Esophagus (tissue), 2 donors: ENCODE measurements around the gene GPAT2. TPM values are rescaled to one million over a fixed set of nuclear protein-coding genes. Genes with fewer than 3 reads are reported as not detected.
"Not testable (repeated sequence)": the region's sequence is repeated elsewhere in the genome, so short reads cannot be mapped to it uniquely, and the experiment has no call there.

Experiments used
- H3K27ac ChIP-seq, 2 donors: one replicate each; pipeline ENCODE4 v1.5.1; 2013; ENCODE audit warnings: low read depth in 2 of 2, mild to moderate bottlenecking in 2 of 2, inconsistent platforms in 1 of 2, low read length in 1 of 2, moderate library complexity in 1 of 2
- H3K27me3 ChIP-seq, 2 donors: one replicate each; pipeline ENCODE4 v1.6.1; 2013; ENCODE audit warnings: low read length in 2 of 2, control low read depth in 1 of 2, mild to moderate bottlenecking in 1 of 2; ENCODE audit not compliant: insufficient read depth in 2 of 2, control insufficient read depth in 1 of 2
- H3K36me3 ChIP-seq, 2 donors: one replicate each; pipeline ENCODE4 v1.6.1; 2013; ENCODE audit warnings: low read length in 1 of 2; ENCODE audit not compliant: control insufficient read depth in 2 of 2, insufficient read depth in 2 of 2
- H3K4me1 ChIP-seq, 2 donors: one replicate each; pipeline ENCODE4 v1.6.1; 2013; ENCODE audit warnings: low read length in 1 of 2; ENCODE audit not compliant: control insufficient read depth in 2 of 2, insufficient read depth in 2 of 2
- H3K4me3 ChIP-seq, 2 donors: one replicate each; pipeline ENCODE4 v1.5.1; 2013; ENCODE audit warnings: low read length in 2 of 2, mild to moderate bottlenecking in 2 of 2, low read depth in 1 of 2, moderate library complexity in 1 of 2
- H3K9me3 ChIP-seq, 2 donors: one replicate each; pipeline ENCODE4 v1.6.1; 2013; ENCODE audit warnings: mild to moderate bottlenecking in 2 of 2, low read depth in 1 of 2, low read length in 1 of 2, moderate library complexity in 1 of 2; ENCODE audit not compliant: control insufficient read depth in 2 of 2, insufficient read depth in 1 of 2
- WGBS, 2 donors: extraction: QIAGEN DNeasy Blood & Tissue Kit; methylation state at CpG; one replicate each; pipeline ENCODE4 v1.1.7; 2013; 5-methylcytosine and 5-hydroxymethylcytosine counted together
- polyA plus RNA-seq, 2 donors: library from polyadenylated mRNA; stranded (reverse); fragments of 200-250 nt; gene quantifications; one replicate each; pipeline ENCODE4 v1.2.3, GENCODE V29; 2013
- donor health status: healthy with polysubstance abuse.
- donor health status: Bipolar disorder and iron deficiency.

The GPAT2 gene
- polyA plus RNA-seq, 2 donors, result 0.43 to 0.98 TPM

DNA sequence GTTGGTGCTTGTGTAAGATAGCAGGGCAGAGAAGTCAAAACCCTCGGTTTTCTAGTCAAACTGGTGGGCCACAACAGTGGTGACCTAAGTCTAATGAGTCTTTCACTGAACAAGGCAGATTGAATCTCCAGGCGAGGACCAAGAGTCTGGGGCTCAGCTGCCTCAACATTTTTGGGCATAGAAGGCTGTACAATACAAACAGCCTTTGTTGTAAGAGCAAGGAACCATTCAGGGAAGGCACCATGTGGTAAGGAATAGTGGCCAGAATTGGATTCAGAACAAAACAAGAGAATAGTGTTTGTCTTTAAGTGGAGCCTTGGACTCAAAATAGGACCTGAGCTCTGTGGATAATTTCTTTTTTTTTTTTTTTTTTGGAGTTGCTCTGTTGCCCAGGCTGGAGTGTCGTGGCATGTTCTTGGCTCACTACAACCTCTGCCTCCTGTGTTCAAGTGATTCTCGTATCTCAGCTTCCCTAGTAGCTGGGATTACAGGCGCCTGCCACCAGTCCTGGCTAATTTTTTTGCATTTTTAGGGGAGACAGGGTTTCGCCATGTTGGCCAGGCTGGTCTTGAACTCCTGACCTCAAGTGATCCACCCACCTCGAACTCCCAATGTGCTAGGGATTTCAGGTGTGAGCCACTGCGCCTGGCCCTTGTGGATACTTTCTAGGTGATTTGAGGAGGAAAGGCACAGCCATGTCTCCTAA, 22.5 kb downstream of the GPAT2 start:
- H3K36me3 ChIP-seq, H3K27ac ChIP-seq, H3K27me3 ChIP-seq, H3K9me3 ChIP-seq, H3K4me3 ChIP-seq, H3K4me1 ChIP-seq: not testable (repeated sequence)
- WGBS, 2 donors, result 78% methylated on average over 8 of the region's 8 CpGs

DNA sequence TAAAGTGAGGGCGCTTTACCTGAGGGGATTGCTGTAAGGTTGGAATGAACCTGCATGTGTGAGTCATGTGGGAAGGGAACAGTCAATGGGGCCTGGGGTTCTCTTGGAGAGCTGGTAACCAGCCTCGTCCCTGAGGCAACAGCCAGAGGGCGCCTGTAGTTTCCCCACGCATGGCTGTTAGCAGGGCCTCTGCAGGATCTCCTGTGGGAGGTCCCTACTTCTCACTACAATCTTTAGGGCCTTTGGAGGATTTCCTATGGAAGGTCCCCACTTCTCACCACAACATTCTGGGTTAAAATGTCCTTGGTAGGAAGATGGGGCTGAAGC, 23.6 kb downstream of the GPAT2 start:
- H3K4me1 ChIP-seq, H3K27me3 ChIP-seq, H3K9me3 ChIP-seq, H3K4me3 ChIP-seq, H3K27ac ChIP-seq, H3K36me3 ChIP-seq: not testable (repeated sequence)
- WGBS, 2 donors, result 35 to 38% methylated on average over 4 of the region's 4 CpGs

DNA sequence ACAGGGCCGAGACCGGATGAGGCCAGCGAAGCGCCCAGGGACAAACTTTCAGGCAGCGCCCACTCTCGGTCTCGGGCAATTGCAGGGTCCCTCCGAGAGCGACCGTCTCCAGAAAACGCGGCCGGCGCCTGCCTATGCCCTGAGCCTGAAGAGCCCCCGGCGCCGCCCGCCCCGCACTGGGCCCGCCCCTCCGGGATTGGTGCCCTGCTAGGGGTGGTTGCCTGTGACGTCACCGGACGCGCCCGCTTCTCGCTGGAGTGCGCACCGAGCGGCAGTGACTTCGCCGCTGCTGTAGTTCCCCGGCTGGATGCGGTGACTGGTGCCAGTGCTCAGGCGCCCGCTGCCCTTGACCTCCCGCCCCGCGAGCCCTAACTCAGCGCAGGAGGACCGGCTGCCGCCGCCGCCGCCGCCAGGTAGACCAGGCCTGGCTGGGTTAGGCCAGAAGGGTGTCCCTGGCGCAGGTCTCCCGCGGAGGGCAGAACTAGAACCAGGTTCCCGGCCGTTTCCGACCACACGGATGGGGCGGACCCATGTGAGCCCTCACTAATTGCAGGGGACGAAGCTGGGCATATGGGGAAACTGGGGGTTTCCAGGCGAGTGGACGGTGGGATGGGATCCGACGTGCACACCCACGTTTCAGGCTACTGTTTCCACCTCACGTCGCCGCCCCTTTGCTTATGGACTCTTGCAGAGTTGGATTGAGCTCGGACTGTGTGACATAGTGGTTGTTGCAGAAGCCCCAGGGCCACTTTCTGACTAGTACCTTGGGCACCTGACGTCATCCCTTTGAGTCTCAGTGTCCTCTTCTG, 24.2 kb downstream of the GPAT2 start:
- not testable (repeated sequence) for H3K27me3 ChIP-seq, H3K36me3 ChIP-seq, H3K9me3 ChIP-seq, H3K4me1 ChIP-seq
- Histone ChIP-seq H3K27ac (peak overlapping the region in 1 of 2 donors; percentile 65), H3K4me3 (peak overlapping the region; percentile 44 to 48)
- WGBS, 2 donors, result 0 to 1% methylated on average over 30 to 34 of the region's 65 CpGs

DNA sequence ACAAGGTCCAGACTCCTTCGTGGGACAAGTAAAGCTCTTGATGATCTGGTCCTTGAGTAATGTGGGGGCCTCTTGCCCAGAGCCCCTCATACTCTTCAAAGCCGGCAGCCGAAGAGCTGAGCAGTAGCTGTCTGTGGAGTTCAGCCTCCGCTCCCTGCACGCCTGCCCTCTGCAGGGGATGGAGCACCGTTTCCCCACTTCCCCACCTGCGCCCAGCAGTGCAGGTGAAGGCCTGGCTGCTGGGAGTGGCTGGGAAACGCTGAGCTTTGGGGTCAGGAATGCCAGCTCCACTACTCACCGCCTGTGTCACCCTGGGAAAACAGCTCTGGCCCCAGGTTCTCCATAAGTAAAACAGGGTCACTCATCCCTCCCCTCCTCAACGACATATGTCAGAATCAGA, 24.9 kb downstream of the GPAT2 start:
- Histone ChIP-seq H3K4me3 (peak overlapping the region in 1 of 2 donors; percentile 48), H3K27ac (peak overlapping the region in 1 of 2 donors; percentile 65)
- H3K27me3 ChIP-seq, H3K36me3 ChIP-seq, H3K9me3 ChIP-seq, H3K4me1 ChIP-seq: not testable (repeated sequence)
- WGBS, 2 donors, result 10 to 11% methylated on average over 9 to 10 of the region's 10 CpGs

DNA sequence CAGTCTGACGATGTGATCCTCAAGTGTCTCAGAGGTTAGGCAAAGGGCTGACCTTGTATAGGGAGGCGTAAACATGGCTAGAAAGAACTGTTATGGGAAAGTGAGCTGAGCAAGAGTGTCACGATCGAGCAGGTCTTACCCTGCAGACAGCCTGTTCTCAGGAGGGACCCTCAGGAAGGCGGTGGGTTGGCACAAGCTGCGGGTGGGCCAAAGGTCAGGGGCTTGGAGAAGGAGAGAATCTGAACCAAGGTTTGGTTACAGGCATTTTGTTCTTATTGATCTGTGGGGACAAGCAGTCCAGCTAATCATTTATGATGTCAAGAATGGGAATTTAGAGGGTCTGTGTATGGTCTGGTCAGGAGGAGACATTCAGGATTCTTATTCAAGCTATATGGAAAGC, 26.7 kb downstream of the GPAT2 start:
- not testable (repeated sequence) for H3K36me3 ChIP-seq, H3K4me3 ChIP-seq, H3K4me1 ChIP-seq, H3K27ac ChIP-seq, H3K27me3 ChIP-seq, H3K9me3 ChIP-seq
- 83 to 85% methylated on average over 6 of the region's 6 CpGs for WGBS, 2 donors

DNA sequence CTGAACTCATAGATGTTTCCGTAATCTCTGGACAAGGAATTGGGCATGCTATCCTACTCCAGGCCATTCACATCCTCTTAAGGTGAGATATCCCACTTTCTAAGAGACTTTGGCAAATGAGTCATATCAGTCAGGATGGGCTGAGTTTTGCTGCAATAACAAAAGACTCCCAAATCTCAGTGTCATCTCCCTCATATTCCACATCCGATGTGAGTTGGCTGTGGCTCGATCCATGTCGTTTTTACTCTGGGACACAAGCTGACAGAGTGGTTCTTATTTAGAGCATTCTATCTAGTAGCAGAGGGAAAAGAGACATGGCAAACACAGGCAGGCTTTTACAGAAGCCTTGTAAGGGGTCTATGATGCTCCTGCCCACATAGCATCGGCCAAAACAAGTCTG, 28.5 kb downstream of the GPAT2 start:
- not testable (repeated sequence) for H3K27me3 ChIP-seq, H3K4me3 ChIP-seq, H3K27ac ChIP-seq, H3K4me1 ChIP-seq, H3K36me3 ChIP-seq, H3K9me3 ChIP-seq
- WGBS, 2 donors, result 87% methylated on average over 5 of the region's 5 CpGs

DNA sequence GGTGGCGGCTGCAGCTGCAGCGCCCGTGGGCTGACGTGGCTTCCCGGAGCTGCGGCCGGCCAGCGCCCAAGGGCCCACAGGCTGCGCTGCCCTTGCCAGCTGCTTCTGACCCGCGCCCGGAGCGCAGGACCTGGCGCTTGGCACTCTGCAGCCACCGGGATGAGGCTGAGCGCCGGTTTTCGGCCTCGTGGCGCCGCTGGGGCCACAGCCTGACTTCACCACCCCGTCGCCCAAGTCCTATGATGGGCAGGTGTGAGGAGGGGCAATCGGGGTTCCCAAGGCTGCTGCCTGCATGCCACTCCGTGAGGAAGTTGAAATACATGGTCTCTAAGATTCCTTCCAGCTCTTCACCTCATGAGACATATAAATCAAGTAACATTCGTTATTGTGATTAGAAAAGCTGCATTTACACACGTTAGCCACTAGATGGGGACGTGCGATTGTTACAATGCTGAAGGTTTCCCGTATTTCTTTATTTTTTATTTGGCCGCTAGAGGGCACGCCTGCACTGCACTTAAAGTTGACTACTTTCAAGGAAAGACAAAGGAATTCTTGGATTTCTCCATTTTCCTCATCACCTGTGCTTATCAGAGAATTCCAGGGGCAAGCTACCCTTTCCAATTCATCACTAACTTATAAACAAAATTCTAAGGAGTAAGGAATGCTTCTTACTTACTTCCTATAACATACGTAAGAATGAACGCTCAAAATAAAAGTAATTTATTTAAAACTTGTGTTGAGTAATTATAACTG, 42.0 kb downstream of the GPAT2 start:
- H3K36me3 ChIP-seq, result not testable (repeated sequence)

DNA sequence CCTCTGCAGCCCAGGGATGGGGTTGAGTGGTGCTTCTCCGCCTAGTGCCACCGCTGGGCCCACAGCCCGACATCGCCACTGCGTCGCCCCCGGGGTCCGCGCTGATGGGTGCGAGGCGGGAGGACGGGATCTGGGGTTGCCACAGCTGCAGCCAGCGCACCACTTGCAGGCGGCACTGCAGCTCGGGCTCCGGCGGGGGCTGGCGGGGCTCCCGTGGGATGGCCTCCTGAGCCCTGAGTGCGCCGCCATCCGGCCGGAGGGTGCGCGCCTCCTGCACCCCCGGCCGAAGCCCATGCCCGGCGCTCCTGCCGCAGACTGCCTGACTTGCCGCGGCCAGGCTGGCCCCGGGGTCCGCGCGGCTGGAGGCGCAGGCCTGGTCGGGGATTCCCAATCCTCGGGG, 42.6 kb downstream of the GPAT2 start:
- 0% methylated on average over 8 to 15 of the region's 39 CpGs for WGBS, 2 donors
- not testable (repeated sequence) for H3K4me1 ChIP-seq, H3K36me3 ChIP-seq, H3K9me3 ChIP-seq, H3K27me3 ChIP-seq
- peak overlapping the region; percentile 65 to 83 for H3K27ac ChIP-seq
- peak overlapping the region; percentile 26 to 51 for H3K4me3 ChIP-seq

More for the DNA sequence above, 42.0 kb downstream of the GPAT2 start:
- H3K4me3 ChIP-seq, result peak overlapping the region; percentile 26 to 51
- H3K27ac ChIP-seq, result peak overlapping the region; percentile 65 to 83
- 4 to 5% methylated on average over 30 to 34 of the region's 34 CpGs for WGBS, 2 donors
- not testable (repeated sequence) for H3K4me1 ChIP-seq, H3K9me3 ChIP-seq, H3K27me3 ChIP-seq

DNA sequence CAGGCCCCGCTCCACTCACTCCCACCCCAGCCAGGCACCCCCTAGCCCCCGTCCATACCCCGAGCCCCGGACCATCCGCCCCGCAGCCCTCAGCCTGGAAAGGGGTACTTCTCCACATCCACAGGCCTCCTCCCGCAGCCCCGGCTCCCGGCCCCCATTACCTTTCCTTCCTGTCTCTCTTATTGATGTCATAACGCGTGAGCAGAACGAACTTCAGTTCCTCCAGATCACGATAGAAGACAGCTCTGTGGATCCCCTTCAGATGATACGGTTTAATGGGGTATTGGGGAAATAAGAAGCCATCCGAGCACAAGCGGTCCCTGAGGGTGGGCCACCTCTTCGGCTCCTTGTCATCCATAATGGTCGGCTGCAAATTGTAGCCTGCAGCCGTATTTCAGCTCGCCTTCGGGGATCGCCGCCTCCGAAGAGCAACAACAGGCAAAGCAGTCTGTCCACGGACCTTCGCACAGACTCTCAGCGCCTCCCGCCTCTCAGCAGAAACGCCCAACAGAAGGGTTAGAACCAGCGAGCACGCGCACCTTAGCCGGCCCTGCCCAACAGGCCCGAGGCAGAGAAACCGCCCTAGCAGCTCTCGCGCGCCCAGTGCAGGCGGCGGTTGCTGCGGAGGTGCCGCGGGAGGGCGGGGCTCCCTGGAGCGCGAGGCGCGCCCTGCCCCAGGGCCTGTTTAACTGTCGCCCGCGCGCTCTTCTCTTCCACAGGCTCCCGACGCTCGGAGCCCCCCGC, 43.2 kb downstream of the GPAT2 start, which contains the start of gene ANKRD36C:
ANKRD36C (minus strand) TSS at position 474 of the 744 bp plus-strand sequence; CDS start at position 358, 116 bp downstream.
- not testable (repeated sequence) for H3K36me3 ChIP-seq, H3K27me3 ChIP-seq, H3K9me3 ChIP-seq, H3K4me1 ChIP-seq
- 0 to 1% methylated on average over 23 to 31 of the region's 56 CpGs for WGBS, 2 donors
- H3K27ac ChIP-seq, result peak within 1 kb of the TSS; percentile 83 to 86
- peak within 1 kb of the TSS; percentile 51 to 64 for H3K4me3 ChIP-seq
